GM12891 (cell line): ENCODE measurements around the gene METTL22.

Source experiments
- PAX5 ChIP-seq: IDR thresholded peaks from 2 replicates; pipeline ENCODE4 v1.6.1; 2011; ENCODE audit warnings: low read length, moderate library complexity, mild to moderate bottlenecking; ENCODE audit not compliant: insufficient read depth, severe bottlenecking
- POLR2A ChIP-seq: IDR thresholded peaks from 2 replicates; pipeline ENCODE4 v1.6.1; 2011; ENCODE audit warnings: low read depth, low read length, control low read depth
- POLR2AphosphoS5 ChIP-seq: IDR thresholded peaks from 2 replicates; pipeline ENCODE4 v1.6.1; 2011; ENCODE audit warnings: low read depth, low read length, control low read depth
- TAF1 ChIP-seq: IDR thresholded peaks from 2 replicates; pipeline ENCODE4 v1.6.1; 2011; ENCODE audit warnings: low read depth, low read length, control low read depth

DNA sequence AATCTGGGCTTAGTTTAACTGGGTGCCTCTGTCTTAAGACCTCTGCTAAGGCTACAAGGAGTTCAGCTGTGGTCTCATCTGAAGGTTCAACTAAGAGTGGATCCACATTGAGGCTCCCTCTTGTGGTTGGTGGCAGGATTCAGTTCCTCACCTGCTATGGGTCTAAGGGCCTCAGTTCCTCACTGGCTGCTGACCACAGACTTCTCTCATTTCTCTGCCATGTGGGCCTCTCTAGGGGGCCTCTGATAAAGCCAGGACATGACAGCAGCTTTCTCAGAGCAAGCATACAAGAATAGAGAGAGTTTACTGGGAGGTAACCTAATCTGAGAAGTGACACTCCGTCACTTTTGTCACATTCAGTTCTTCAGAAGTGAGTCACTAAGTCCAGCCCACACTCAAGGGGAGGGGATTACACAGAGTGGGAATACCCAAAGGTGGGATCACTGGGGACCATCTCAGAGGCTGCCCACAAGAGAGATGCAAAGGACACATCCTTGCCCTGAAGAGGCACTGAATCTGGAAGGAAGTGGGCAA lies 33.8 kb downstream of the METTL22 start:
- no peak for TF ChIP-seq POLR2AphosphoS5
- no peak for TF ChIP-seq POLR2A
- no peak for TF ChIP-seq TAF1
- TF ChIP-seq PAX5: no peak
